GM21526 (cell line): ENCODE measurements around the gene UBASH3B.
"Not testable (repeated sequence)": the region's sequence is repeated elsewhere in the genome, so short reads cannot be mapped to it uniquely, and the experiment has no call there.

Source experiments
- ATAC-seq: cut with Tn5 transposase; IDR thresholded peaks from one replicate; pipeline ENCODE4 v1.9.1; 2021; ENCODE audit warnings: moderate library complexity; ENCODE audit not compliant: unreplicated experiment, low FRiP score

Gene UBASH3B

GRCh38 chr11:122833846-122834464, 178.4 kb downstream of the UBASH3B start:
- ATAC-seq = no peak

- ATAC-seq = no peak
Observed at GRCh38 chr11:122836916-122837315, 181.4 kb downstream of the UBASH3B start.

GRCh38 chr11:122837528-122838346, 182.2 kb downstream of the UBASH3B start:
- ATAC-seq = no peak

GRCh38 chr11:122843281-122844141, 188.0 kb downstream of the UBASH3B start:
- peak; percentile 66 for ATAC-seq

- no peak for ATAC-seq
Observed at GRCh38 chr11:122847466-122847865, 191.9 kb downstream of the UBASH3B start.

GRCh38 chr11:122848186-122848585, 192.7 kb downstream of the UBASH3B start:
- ATAC-seq = no peak

- no peak for ATAC-seq
Observed at GRCh38 chr11:122850076-122850631, 194.6 kb downstream of the UBASH3B start.

GRCh38 chr11:122851366-122851966, 195.9 kb downstream of the UBASH3B start:
- ATAC-seq = peak; percentile 75

- no peak for ATAC-seq
Observed at GRCh38 chr11:122852074-122852795, 196.7 kb downstream of the UBASH3B start.

GRCh38 chr11:122852796-122853160, 197.3 kb downstream of the UBASH3B start:
- no peak for ATAC-seq

GRCh38 chr11:122853261-122853660, 197.7 kb downstream of the UBASH3B start:
- no peak for ATAC-seq

- no peak for ATAC-seq
Observed at GRCh38 chr11:122853971-122854446, 198.5 kb downstream of the UBASH3B start.

- no peak for ATAC-seq
Observed at GRCh38 chr11:122861631-122862030, 206.1 kb downstream of the UBASH3B start.

GRCh38 chr11:122862091-122862490, 206.6 kb downstream of the UBASH3B start:
- no peak for ATAC-seq

GRCh38 chr11:122863154-122863553, 207.6 kb downstream of the UBASH3B start:
- not testable (repeated sequence) for ATAC-seq

GRCh38 chr11:122863704-122864326, 208.3 kb downstream of the UBASH3B start:
- ATAC-seq = no peak
